Activated CD8-positive, alpha-beta T cell treated with anti-CD3 and anti-CD28 coated beads for 36 hours (primary cell): ENCODE data around the gene BTBD1. TPM values are rescaled to one million over a fixed set of nuclear protein-coding genes. Genes with fewer than 3 reads are reported as not detected.
A peak's percentile ranks its signal among the peaks of the same experiment; 100 is the strongest.

ENCODE experiments used
- ATAC-seq: fragments of 200-7000 bp; cut with Tn5 transposase; one replicate; pipeline ENCODE4 v1.10.0; 2021; ENCODE audit warnings: mild to moderate bottlenecking, moderate library complexity
- CTCF ChIA-PET: fragments of 350-600 bp; sonication (Branson Sonifier 250); formaldehyde crosslinking; loops from one replicate; lab custom pipeline; 2021; ENCODE audit warnings: antibody characterized with exemption; lab: Charles Lee
- POLR2A ChIA-PET: fragments of 350-600 bp; sonication (Branson Sonifier 250); formaldehyde crosslinking; loops from one replicate; lab custom pipeline; 2021; ENCODE audit warnings: antibody characterized with exemption; lab: Charles Lee
- DNase-seq: peaks from one replicate; pipeline ENCODE4 v3.0.0-alpha.2; 2020
- H3K27ac Mint-ChIP-seq: one replicate; pipeline ENCODE4 v1.8.0; 2021; ENCODE audit warnings: mild to moderate bottlenecking, mixed read lengths
- H3K27me3 Mint-ChIP-seq: one replicate; pipeline ENCODE4 v1.8.0; 2021; ENCODE audit warnings: mixed read lengths
- H3K36me3 Mint-ChIP-seq: one replicate; pipeline ENCODE4 v1.8.0; 2021; ENCODE audit warnings: low read depth, mixed read lengths
- H3K4me1 Mint-ChIP-seq: one replicate; pipeline ENCODE4 v1.8.0; 2021; ENCODE audit warnings: low read depth, mixed read lengths
- H3K4me3 Mint-ChIP-seq: one replicate; pipeline ENCODE4 v1.8.0; 2021; ENCODE audit warnings: mild to moderate bottlenecking, moderate library complexity, mixed read lengths
- H3K9me3 Mint-ChIP-seq: one replicate; pipeline ENCODE4 v1.8.0; 2021; ENCODE audit warnings: mixed read lengths
- CTCF ChIP-seq: fragments of 200-600 bp; IDR thresholded peaks from one replicate; pipeline ENCODE4 v1.8.0; 2022; ENCODE audit warnings: antibody characterized with exemption, mild to moderate bottlenecking
- intact Hi-C: fragments of 100-400 bp; cut with micrococcal nuclease; formaldehyde crosslinking; loops from one replicate; pipeline ENCODE4 v1.10.0; 2022
- total RNA-seq, 2 experiments: library from RNA; stranded (reverse); gene quantifications; one replicate each; pipeline ENCODE4 v1.2.3, GENCODE V29; 2021

Gene BTBD1
- total RNA-seq, 2 experiments from 2014 or later = 63.3 to 63.8 TPM

GRCh38 chr15:83030021-83030420 is 37.0 kb downstream of the BTBD1 start:
- POLR2A ChIA-PET = no interaction called here

GRCh38 chr15:83018436-83018835 is 48.6 kb downstream of the BTBD1 start:
- Mint-ChIP-seq H3K9me3 (no peaks in the 10 kb centered on the region), H3K4me3 (no peak overlapping the region), H3K4me1 (peaks cover 26% of the 10 kb centered on the region), H3K27ac (peak overlapping the region; percentile 46), H3K27me3 (no peaks in the 10 kb centered on the region), H3K36me3 (peaks cover 29% of the 10 kb centered on the region)
- DNase-seq (no peak), ATAC-seq (no peak)
- no peak for TF ChIP-seq CTCF
- intact Hi-C loops = loop anchor here (10.0 kb wide), 1 partner anchor 484 kb away; no protein-coding TSS in a partner anchor
- POLR2A ChIA-PET = interaction anchor here (1.1 kb wide), 1 partner anchor 154 kb away, joined by 4 read pairs; no protein-coding TSS in a partner anchor
- CTCF ChIA-PET = interaction anchor here (1.0 kb wide), 1 partner anchor 11 kb away, joined by 3 read pairs; no protein-coding TSS in a partner anchor

More at GRCh38 chr15:83030021-83030420, 37.0 kb downstream of the BTBD1 start:
- H3K9me3 Mint-ChIP-seq = no peaks in the 10 kb centered on the region
- CTCF ChIA-PET = no interaction called here
- H3K4me1 Mint-ChIP-seq = no peaks in the 10 kb centered on the region
- ATAC-seq = no peak
- no peak overlapping the region for H3K4me3 Mint-ChIP-seq
- no peak overlapping the region for H3K27ac Mint-ChIP-seq
- no peaks in the 10 kb centered on the region for H3K27me3 Mint-ChIP-seq
- no peak for DNase-seq
- TF ChIP-seq CTCF = no peak
- peaks cover 50% of the 10 kb centered on the region for H3K36me3 Mint-ChIP-seq
- intact Hi-C loops = no loop called here

- CTCF ChIA-PET = no interaction called here
- Mint-ChIP-seq H3K4me3 (no peak overlapping the region), H3K27ac (peak overlapping the region; percentile 32), H3K27me3 (no peaks in the 10 kb centered on the region), H3K4me1 (peaks cover 38% of the 10 kb centered on the region), H3K9me3 (peaks cover 5% of the 10 kb centered on the region), H3K36me3 (peaks cover 38% of the 10 kb centered on the region)
- intact Hi-C loops = loop anchor here (10.0 kb wide), 1 partner anchor 482 kb away; no protein-coding TSS in a partner anchor
- POLR2A ChIA-PET = no interaction called here
- no peak for TF ChIP-seq CTCF
- no peak for DNase-seq
- ATAC-seq = no peak
These were observed 50.1 kb downstream of the BTBD1 start for GRCh38 chr15:83016906-83017305.

- Mint-ChIP-seq H3K4me1 (peaks cover 44% of the 10 kb centered on the region), H3K36me3 (peaks cover 44% of the 10 kb centered on the region), H3K27me3 (no peaks in the 10 kb centered on the region), H3K4me3 (no peak overlapping the region), H3K27ac (peak overlapping the region; percentile 50), H3K9me3 (peaks cover 6% of the 10 kb centered on the region)
- DNase-seq (no peak), ATAC-seq (no peak)
- CTCF ChIA-PET = no interaction called here
- TF ChIP-seq CTCF = no peak
- POLR2A ChIA-PET = no interaction called here
- intact Hi-C loops = loop anchor here (10.0 kb wide), 1 partner anchor 481 kb away; no protein-coding TSS in a partner anchor
These were observed 51.7 kb downstream of the BTBD1 start for GRCh38 chr15:83015361-83015760.

GRCh38 chr15:83014205-83014653 is 52.8 kb downstream of the BTBD1 start:
- TF ChIP-seq CTCF = no peak
- ATAC-seq (no peak), DNase-seq (peak; percentile 25)
- Mint-ChIP-seq H3K27ac (peak overlapping the region; percentile 56), H3K36me3 (peaks cover 48% of the 10 kb centered on the region), H3K4me1 (peaks cover 53% of the 10 kb centered on the region), H3K9me3 (peaks cover 6% of the 10 kb centered on the region), H3K27me3 (no peaks in the 10 kb centered on the region), H3K4me3 (no peak overlapping the region)
- POLR2A ChIA-PET = interaction anchor here (1.3 kb wide), 1 partner anchor 264 kb away, joined by 4 read pairs; no protein-coding TSS in a partner anchor
- CTCF ChIA-PET = no interaction called here
- intact Hi-C loops = loop anchor here (5.0 to 10.0 kb wide), 2 partner anchors 193 to 479 kb away; partner anchors contain the start of gene HDGFL3
